IMR-90 (cell line): ENCODE measurements around the gene ITCH. TPM values are rescaled to one million over a fixed set of nuclear protein-coding genes. Genes with fewer than 3 reads are reported as not detected.

Experiments
- ATAC-seq: fragments of 200-7000 bp; cut with Tn5 transposase; 2 replicates; pipeline ENCODE4 v1.9.1; 2020; ENCODE audit warnings: low read depth, mild to moderate bottlenecking, moderate library complexity
- BruUV-seq: library from RNA; stranded (reverse); fragments of 400-500 nt; replicated peaks from 2 replicates; lab custom pipeline; 2021; lab: Mats Ljungman, UMichigan
- CTCF ChIA-PET: fragments of 300-600 bp; formaldehyde crosslinking; extraction: SDS; loops from one replicate; lab custom pipeline; 2021; ENCODE audit warnings: antibody characterized with exemption; lab: Yijun Ruan, JAX
- POLR2A ChIA-PET: fragments of 300-600 bp; sonication (Branson Sonifier 250); formaldehyde crosslinking; loops from one replicate; lab custom pipeline; 2022; ENCODE audit warnings: antibody characterized with exemption; ENCODE audit not compliant: unreplicated experiment; lab: Charles Lee
- DNase-seq: peaks from one replicate; pipeline ENCODE4 v3.0.0; 2013
- H2AFZ ChIP-seq: replicated peaks from 2 replicates; pipeline ENCODE3; 2013; ENCODE audit warnings: low read length, mild to moderate bottlenecking; ENCODE audit not compliant: poor library complexity
- H2AK5ac ChIP-seq: 2 replicates; pipeline ENCODE4 v1.6.1; 2013; ENCODE audit warnings: low read depth, low read length, inconsistent platforms
- H2AK9ac ChIP-seq: replicated peaks from 2 replicates; pipeline ENCODE3; 2013; ENCODE audit warnings: mild to moderate bottlenecking, low read depth, low read length, moderate library complexity; ENCODE audit not compliant: poor library complexity
- H2BK120ac ChIP-seq: 2 replicates; pipeline ENCODE4 v1.6.1; 2013; ENCODE audit warnings: low read depth, low read length, inconsistent platforms
- H2BK15ac ChIP-seq: 3 replicates; pipeline ENCODE4 v1.6.1; 2013; ENCODE audit warnings: low read depth, low read length, inconsistent platforms
- H2BK20ac ChIP-seq: 2 replicates; pipeline ENCODE4 v1.6.1; 2013; ENCODE audit warnings: low read depth, mild to moderate bottlenecking, inconsistent platforms, low read length, moderate library complexity
- H2BK5ac ChIP-seq: 2 replicates; pipeline ENCODE4 v1.6.1; 2013; ENCODE audit warnings: mild to moderate bottlenecking, low read depth, low read length, inconsistent platforms; ENCODE audit not compliant: poor library complexity, severe bottlenecking
- H3K14ac ChIP-seq: replicated peaks from 2 replicates; pipeline ENCODE4 v1.6.1; 2013; ENCODE audit warnings: low read depth, low read length, inconsistent platforms
- H3K18ac ChIP-seq: 2 replicates; pipeline ENCODE4 v1.6.1; 2013; ENCODE audit warnings: low read depth, low read length, control low read depth
- H3K23ac ChIP-seq: 2 replicates; pipeline ENCODE4 v1.6.1; 2013; ENCODE audit warnings: low read depth, low read length, inconsistent platforms
- H3K27ac ChIP-seq: 2 replicates; pipeline ENCODE4 v1.5.1; 2013; ENCODE audit warnings: mild to moderate bottlenecking, control low read depth, low read length; ENCODE audit not compliant: insufficient read depth
- H3K27me3 ChIP-seq: 2 replicates; pipeline ENCODE4 v1.6.1; 2013; ENCODE audit warnings: low read length; ENCODE audit not compliant: control insufficient read depth, insufficient read depth
- H3K36me3 ChIP-seq: 2 replicates; pipeline ENCODE4 v1.6.1; 2013; ENCODE audit warnings: low read length, mixed read lengths; ENCODE audit not compliant: control insufficient read depth, insufficient read depth
- H3K4ac ChIP-seq: 2 replicates; pipeline ENCODE4 v1.6.1; 2013; ENCODE audit warnings: low read depth, low read length, inconsistent platforms
- H3K4me1 ChIP-seq: 2 replicates; pipeline ENCODE4 v1.6.1; 2013; ENCODE audit warnings: low read length, mixed read lengths; ENCODE audit not compliant: control insufficient read depth, insufficient read depth
- H3K4me2 ChIP-seq: 2 replicates; pipeline ENCODE4 v1.6.1; 2013; ENCODE audit warnings: low read depth, mild to moderate bottlenecking, control low read depth, low read length, moderate library complexity
- H3K4me3 ChIP-seq: 2 replicates; pipeline ENCODE4 v1.5.1; 2013; ENCODE audit warnings: low read depth, mild to moderate bottlenecking, control low read depth, low read length, moderate library complexity; ENCODE audit not compliant: insufficient read depth
- H3K56ac ChIP-seq: 2 replicates; pipeline ENCODE4 v1.6.1; 2013; ENCODE audit warnings: low read length, inconsistent platforms; ENCODE audit not compliant: insufficient read depth; ENCODE audit errors: extremely low read depth
- H3K79me1 ChIP-seq, 2 experiments: 2 replicates each; pipeline ENCODE4 v1.6.1; 2013; ENCODE audit warnings: low read length in 2 of 2, inconsistent platforms in 1 of 2, low read depth in 1 of 2
- H3K9ac ChIP-seq: 2 replicates; pipeline ENCODE4 v1.6.1; 2013; ENCODE audit warnings: low read depth, low read length, control low read depth
- H3K9me1 ChIP-seq: 2 replicates; pipeline ENCODE4 v1.6.1; 2013; ENCODE audit warnings: low read length, inconsistent platforms; ENCODE audit not compliant: insufficient read depth
- H3K9me3 ChIP-seq: 2 replicates; pipeline ENCODE4 v1.6.1; 2013; ENCODE audit warnings: low read length; ENCODE audit not compliant: control insufficient read depth, insufficient read depth
- H4K20me1 ChIP-seq: 2 replicates; pipeline ENCODE4 v1.6.1; 2013; ENCODE audit warnings: low read length, inconsistent platforms; ENCODE audit not compliant: insufficient read depth
- H4K5ac ChIP-seq: 2 replicates; pipeline ENCODE4 v1.6.1; 2013; ENCODE audit warnings: mild to moderate bottlenecking, low read depth, low read length, control low read depth
- H4K8ac ChIP-seq, 2 experiments: 2 replicates each; pipeline ENCODE4 v1.6.1; 2013; ENCODE audit warnings: low read depth in 2 of 2, low read length in 2 of 2, control low read depth in 1 of 2, inconsistent platforms in 1 of 2
- H4K91ac ChIP-seq: 2 replicates; pipeline ENCODE4 v1.6.1; 2013; ENCODE audit warnings: low read depth, low read length, inconsistent platforms; ENCODE audit not compliant: insufficient read depth
- BHLHE40 ChIP-seq: fragments of 150-350 bp; IDR thresholded peaks from 2 replicates; pipeline ENCODE4 v1.6.1; 2016; ENCODE audit warnings: mild to moderate bottlenecking, low read depth, low read length
- CEBPB ChIP-seq: IDR thresholded peaks from 2 replicates; pipeline ENCODE4 v1.6.1; 2012; ENCODE audit warnings: low read depth, low read length, improper control_type of control experiment
- CHD1 ChIP-seq: IDR thresholded peaks from 2 replicates; pipeline ENCODE4 v1.6.1; 2012; ENCODE audit warnings: low read depth, low read length, improper control_type of control experiment
- ELK1 ChIP-seq: fragments of 150-350 bp; IDR thresholded peaks from 2 replicates; pipeline ENCODE4 v1.6.1; 2016; ENCODE audit warnings: low read depth, mild to moderate bottlenecking, low read length, moderate library complexity, borderline replicate concordance
- FOS ChIP-seq: fragments of 150-350 bp; IDR thresholded peaks from 2 replicates; pipeline ENCODE4 v1.6.1; 2016; ENCODE audit warnings: low read depth, low read length
- MAFK ChIP-seq: IDR thresholded peaks from 2 replicates; pipeline ENCODE4 v1.6.1; 2012; ENCODE audit warnings: low read depth, low read length, improper control_type of control experiment
- MAZ ChIP-seq: IDR thresholded peaks from 2 replicates; pipeline ENCODE4 v1.6.1; 2012; ENCODE audit warnings: low read depth, mild to moderate bottlenecking, low read length, improper control_type of control experiment, moderate library complexity, borderline replicate concordance
- MXI1 ChIP-seq: IDR thresholded peaks from 2 replicates; pipeline ENCODE4 v1.6.1; 2012; ENCODE audit warnings: low read depth, mild to moderate bottlenecking, low read length, moderate library complexity, borderline replicate concordance
- NFE2L2 ChIP-seq: fragments of 150-350 bp; IDR thresholded peaks from 2 replicates; pipeline ENCODE4 v1.6.1; 2016; ENCODE audit warnings: low read depth, mild to moderate bottlenecking, low read length
- POLR2A ChIP-seq: IDR thresholded peaks from 2 replicates; pipeline ENCODE4 v1.6.1; 2012; ENCODE audit warnings: mild to moderate bottlenecking, low read depth, low read length
- RAD21 ChIP-seq: IDR thresholded peaks from 2 replicates; pipeline ENCODE4 v1.6.1; 2012; ENCODE audit warnings: low read length, improper control_type of control experiment
- RCOR1 ChIP-seq: IDR thresholded peaks from 2 replicates; pipeline ENCODE4 v1.6.1; 2012; ENCODE audit warnings: mild to moderate bottlenecking, low read length, improper control_type of control experiment; ENCODE audit not compliant: insufficient replicate concordance
- RFX5 ChIP-seq: IDR thresholded peaks from 2 replicates; pipeline ENCODE4 v1.8.0; 2012; ENCODE audit warnings: low read depth, mild to moderate bottlenecking, low read length, moderate library complexity
- SMC3 ChIP-seq: fragments of 150-350 bp; IDR thresholded peaks from 2 replicates; pipeline ENCODE4 v1.6.1; 2016; ENCODE audit warnings: low read depth, mild to moderate bottlenecking, antibody characterized with exemption, low read length, moderate library complexity
- USF2 ChIP-seq: fragments of 150-350 bp; IDR thresholded peaks from 2 replicates; pipeline ENCODE4 v1.6.1; 2017; ENCODE audit warnings: mild to moderate bottlenecking, antibody characterized with exemption, low read length, low read depth
- WGBS, 2 experiments: methylation state at CpG; one replicate each; pipeline versions ENCODE4 v1.1.5 to v1.1.7; 2013; ENCODE audit warnings: missing lambda C conversion rate in 2 of 2; ENCODE audit not compliant: insufficient read length in 1 of 2; ENCODE audit errors: extremely low coverage in 2 of 2; 5-methylcytosine and 5-hydroxymethylcytosine counted together
- dilution Hi-C: fragments of 300-500 bp; cut with HindIII; formaldehyde crosslinking; loops from one replicate; pipeline ENCODE4 v1.14.3; 2018; ENCODE audit warnings: low sequenced_read_pairs; ENCODE audit not compliant: unreplicated experiment
- in situ Hi-C: fragments of 300-500 bp; cut with MboI; formaldehyde crosslinking; loops from 3 replicates; pipeline ENCODE4 v1.14.3; 2019; ENCODE audit warnings: low sequenced_read_pairs, inconsistent platforms, mixed read lengths
- intact Hi-C: fragments of 100-400 bp; cut with micrococcal nuclease; formaldehyde crosslinking; loops from 2 replicates; pipeline ENCODE4 v1.10.0; 2022
- polyA plus RNA-seq, 3 experiments: library from polyadenylated mRNA; depleted of rRNA; stranded (reverse); fragments of >200 nt; gene quantifications; 2 replicates each; pipeline ENCODE4 v1.2.3, GENCODE V29; 2012; ENCODE audit warnings: low replicate concordance in 1 of 3
- total RNA-seq: library from RNA; depleted of rRNA; stranded (reverse); fragments of >200 nt; gene quantifications from 2 replicates; pipeline ENCODE4 v1.2.3, GENCODE V29; 2012
- TF ChIP-seq, protein P1 (sequence below): conservative IDR thresholded peaks from 2 replicates; pipeline ENCODE4 v1.5.1; 2012; ENCODE audit warnings: mild to moderate bottlenecking, low read depth, low read length, improper control_type of control experiment

ITCH gene
- total and polyA plus RNA-seq, 2 of the 4 experiments (the other 2 are of a cell fraction) = 12.7 to 94.6 TPM

GRCh38 chr20:34525342-34525708 is 162.3 kb downstream of the ITCH start:
- peak overlapping the region; percentile 6 to 81 for H4K8ac ChIP-seq
- peak overlapping the region; percentile 99 for H3K4ac ChIP-seq
- H3K23ac ChIP-seq = peak overlapping the region; percentile 92
- in situ Hi-C loops (no loop called here), dilution Hi-C loops (no loop called here), intact Hi-C loops (no loop called here)
- H2BK15ac ChIP-seq = peak overlapping the region; percentile 98
- DNase-seq (no peak), ATAC-seq (no peak; the same call in 1 of the 2 replicates)
- H3K4me2 ChIP-seq = peak overlapping the region; percentile 26
- peak overlapping the region; percentile 68 for H3K18ac ChIP-seq
- H3K4me1 ChIP-seq = peaks cover 46% of the 10 kb centered on the region
- H2AFZ ChIP-seq = peak overlapping the region; percentile 1
- TF ChIP-seq SMC3 (no peak), BHLHE40 (no peak), NFE2L2 (no peak), CHD1 (no peak), MAZ (no peak), CEBPB (no peak), RAD21 (no peak), USF2 (no peak), RFX5 (no peak), MXI1 (no peak), ELK1 (no peak), RCOR1 (no peak), POLR2A (no peak), FOS (no peak), MAFK (no peak)
- TF ChIP-seq, protein P1, sequence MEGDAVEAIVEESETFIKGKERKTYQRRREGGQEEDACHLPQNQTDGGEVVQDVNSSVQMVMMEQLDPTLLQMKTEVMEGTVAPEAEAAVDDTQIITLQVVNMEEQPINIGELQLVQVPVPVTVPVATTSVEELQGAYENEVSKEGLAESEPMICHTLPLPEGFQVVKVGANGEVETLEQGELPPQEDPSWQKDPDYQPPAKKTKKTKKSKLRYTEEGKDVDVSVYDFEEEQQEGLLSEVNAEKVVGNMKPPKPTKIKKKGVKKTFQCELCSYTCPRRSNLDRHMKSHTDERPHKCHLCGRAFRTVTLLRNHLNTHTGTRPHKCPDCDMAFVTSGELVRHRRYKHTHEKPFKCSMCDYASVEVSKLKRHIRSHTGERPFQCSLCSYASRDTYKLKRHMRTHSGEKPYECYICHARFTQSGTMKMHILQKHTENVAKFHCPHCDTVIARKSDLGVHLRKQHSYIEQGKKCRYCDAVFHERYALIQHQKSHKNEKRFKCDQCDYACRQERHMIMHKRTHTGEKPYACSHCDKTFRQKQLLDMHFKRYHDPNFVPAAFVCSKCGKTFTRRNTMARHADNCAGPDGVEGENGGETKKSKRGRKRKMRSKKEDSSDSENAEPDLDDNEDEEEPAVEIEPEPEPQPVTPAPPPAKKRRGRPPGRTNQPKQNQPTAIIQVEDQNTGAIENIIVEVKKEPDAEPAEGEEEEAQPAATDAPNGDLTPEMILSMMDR = no peak
- H3K4me3 ChIP-seq = no peak overlapping the region
- H2BK120ac ChIP-seq = peak overlapping the region; percentile 95
- WGBS, 2 experiments = no CpG with 5 or more reads among the region's 7 CpGs
- no peaks in the 10 kb centered on the region for H3K9me3 ChIP-seq
- peaks cover 30% of the 10 kb centered on the region for H4K20me1 ChIP-seq
- peak overlapping the region; percentile 97 for H2BK20ac ChIP-seq
- peak overlapping the region; percentile 18 for H3K9ac ChIP-seq
- H2AK9ac ChIP-seq = peak overlapping the region; percentile 92
- ChIA-PET CTCF (interaction anchor here (0.6 to 2.1 kb wide), 2 partner anchors 185 to 213 kb away, joined by 4 to 12 read pairs; no protein-coding TSS in a partner anchor), POLR2A (no interaction called here)
- H4K91ac ChIP-seq = peak overlapping the region; percentile 97
- peak overlapping the region; percentile 42 for H4K5ac ChIP-seq
- BruUV-seq = no TSS peak
- peak overlapping the region; percentile 86 for H3K27ac ChIP-seq
- H2BK5ac ChIP-seq = peak overlapping the region; percentile 92
- H3K79me1 ChIP-seq = peaks cover 51 to 86% of the 10 kb centered on the region in 2 experiments
- no peaks in the 10 kb centered on the region for H3K27me3 ChIP-seq
- peaks cover 56% of the 10 kb centered on the region for H3K9me1 ChIP-seq
- H2AK5ac ChIP-seq = peak overlapping the region; percentile 93
- H3K14ac ChIP-seq = peak overlapping the region; percentile 97
- peaks cover 34% of the 10 kb centered on the region for H3K36me3 ChIP-seq
- H3K56ac ChIP-seq = peak overlapping the region; percentile 75
